GM18511 (cell line): ENCODE results near the gene IQSEC1.

Source experiments
- ATAC-seq: cut with Tn5 transposase; IDR thresholded peaks from one replicate; pipeline ENCODE4 v1.9.1; 2021; ENCODE audit warnings: mild to moderate bottlenecking, moderate library complexity; ENCODE audit not compliant: unreplicated experiment

IQSEC1 gene

GRCh38 chr3:12944849-12945248 is 128.4 kb downstream of the IQSEC1 start:
- ATAC-seq = no peak

GRCh38 chr3:12944413-12944812 is 128.8 kb downstream of the IQSEC1 start:
- ATAC-seq = no peak

- ATAC-seq = no peak
Measured at GRCh38 chr3:12943124-12944021, 129.9 kb downstream of the IQSEC1 start.

GRCh38 chr3:12941495-12942023 is 131.7 kb downstream of the IQSEC1 start:
- no peak for ATAC-seq

GRCh38 chr3:12940854-12941253 is 132.4 kb downstream of the IQSEC1 start:
- ATAC-seq = no peak

DNA sequence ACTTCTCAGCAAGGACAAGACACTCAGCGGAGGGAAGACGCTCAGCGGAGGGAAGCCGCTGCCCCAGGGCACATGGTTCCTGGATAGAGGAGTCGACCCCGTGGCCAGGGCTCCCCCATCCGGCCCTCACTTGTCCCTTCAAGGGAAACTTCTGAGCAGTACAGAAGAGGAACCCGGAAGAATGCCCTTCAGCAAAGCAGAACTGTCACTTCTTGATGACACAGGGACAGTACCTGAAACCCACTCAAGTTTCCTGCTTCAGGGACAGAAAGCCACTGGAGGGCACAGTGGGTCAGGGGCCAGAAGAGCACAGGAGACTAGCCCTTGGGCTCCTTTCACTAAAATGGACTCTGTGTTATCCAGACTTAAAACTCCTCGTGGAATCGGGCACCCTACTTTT is 134.1 kb downstream of the IQSEC1 start:
- no peak for ATAC-seq

DNA sequence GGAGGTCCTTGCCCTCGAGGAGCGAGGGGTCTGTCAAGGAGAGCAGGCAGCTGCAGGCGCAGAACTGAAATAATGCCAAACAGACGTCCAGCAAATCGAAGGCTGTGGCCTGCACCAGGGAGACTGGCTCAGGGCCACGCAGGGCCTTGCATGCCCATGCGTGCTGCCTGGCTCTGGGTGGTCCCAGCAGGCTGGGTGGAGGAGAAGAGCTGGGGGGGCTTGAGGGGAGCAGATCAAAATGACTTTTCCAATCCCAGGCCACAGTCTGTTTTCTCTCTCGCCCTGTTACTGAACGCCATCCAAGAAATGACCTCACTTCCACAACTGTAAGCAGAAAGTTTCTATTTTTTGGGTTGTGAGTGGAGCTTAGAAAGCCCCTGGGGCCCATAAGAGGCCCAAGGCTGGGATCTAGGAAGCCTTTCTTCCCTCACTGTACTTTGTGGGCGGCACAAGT is 134.9 kb downstream of the IQSEC1 start:
- ATAC-seq = no peak

DNA sequence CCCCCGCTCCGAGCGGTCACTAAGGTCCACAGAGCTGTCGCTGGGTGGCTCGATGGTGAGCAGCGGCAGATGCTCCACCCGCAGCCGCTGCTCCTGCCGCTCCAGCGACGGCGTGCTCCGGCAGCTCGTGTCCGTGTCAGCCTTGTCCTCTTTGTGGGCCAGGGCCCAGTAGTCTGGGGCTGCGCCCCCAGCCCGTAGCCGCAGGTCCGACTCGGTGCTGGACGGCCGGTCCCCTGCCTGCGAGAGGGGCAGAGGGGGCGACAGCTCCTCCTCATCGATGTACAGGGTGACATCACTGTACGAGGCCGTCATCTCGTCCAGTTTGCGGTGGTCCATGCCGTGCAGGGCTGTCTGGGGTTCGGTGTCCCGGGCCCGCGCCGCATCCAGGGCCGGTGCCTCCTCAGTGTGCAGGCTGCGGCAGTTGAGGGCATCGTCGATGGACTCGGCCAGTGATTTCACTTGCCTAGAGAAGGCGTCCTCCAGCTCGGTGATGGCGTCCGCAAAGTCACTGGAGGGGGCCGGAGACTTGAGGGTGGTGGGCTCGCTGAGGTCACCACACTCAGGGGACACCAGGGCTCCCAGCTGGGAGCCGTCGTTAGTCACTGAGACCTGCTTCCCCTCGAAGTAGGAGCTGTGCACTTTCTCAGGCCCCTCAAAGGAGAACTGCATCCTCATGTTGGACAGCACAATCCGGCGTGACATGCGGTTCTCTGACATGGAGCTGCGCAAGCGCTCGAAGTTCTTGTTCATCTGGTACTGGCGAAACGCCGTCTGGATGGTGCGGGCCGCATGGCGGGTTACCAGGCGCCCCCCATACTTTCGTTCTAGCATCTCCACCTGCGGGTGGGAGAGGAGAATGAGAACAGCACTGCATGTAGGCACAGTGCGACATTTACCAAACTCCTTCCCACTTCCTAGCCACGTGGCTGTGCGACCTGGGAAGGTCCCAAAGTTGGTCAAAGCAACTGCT is 137.1 kb downstream of the IQSEC1 start:
- ATAC-seq = no peak

GRCh38 chr3:12935023-12935860 is 138.0 kb downstream of the IQSEC1 start:
- ATAC-seq = no peak

- no peak for ATAC-seq
Measured at GRCh38 chr3:12934431-12934830, 138.8 kb downstream of the IQSEC1 start.

DNA sequence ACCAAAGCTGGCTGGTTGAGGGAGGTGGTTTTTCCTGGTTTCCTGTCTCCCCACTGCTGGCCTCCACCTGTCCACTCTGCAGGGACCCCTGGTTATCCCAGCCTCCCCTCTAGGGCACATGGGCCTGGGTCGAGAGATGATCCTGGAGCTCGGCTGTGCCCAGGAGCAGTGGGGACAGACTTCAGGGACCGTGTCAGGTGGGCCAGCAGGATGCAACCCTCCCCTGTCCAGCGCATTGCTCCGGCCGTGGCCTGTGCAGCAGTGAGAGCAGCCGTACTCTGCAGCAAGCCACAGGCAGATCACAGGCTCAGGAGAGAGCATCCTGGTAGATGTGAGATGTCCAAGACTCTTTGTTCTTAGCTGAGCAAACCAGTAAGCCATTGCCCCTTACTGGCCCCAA is 139.3 kb downstream of the IQSEC1 start:
- ATAC-seq = no peak

DNA sequence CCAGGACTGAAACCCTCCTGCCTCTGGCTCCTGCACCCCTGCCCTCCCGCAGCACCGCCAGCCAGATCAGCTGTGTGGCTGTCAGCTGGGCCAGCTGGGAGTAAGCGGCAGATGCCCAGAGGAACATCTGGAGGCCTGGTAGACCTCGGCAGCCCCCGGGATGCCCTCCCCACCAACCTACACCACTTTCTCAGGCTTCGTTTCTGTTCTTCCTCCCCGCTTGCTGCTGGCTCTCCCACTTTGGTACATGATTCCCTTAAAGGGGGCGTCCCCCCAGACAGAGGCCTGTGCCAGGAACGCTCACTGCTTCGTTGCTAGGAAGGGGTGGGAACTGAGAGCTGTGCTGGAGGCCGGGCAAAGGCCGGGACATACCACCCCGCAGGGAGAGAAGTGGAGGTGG is 140.5 kb downstream of the IQSEC1 start:
- no peak for ATAC-seq

GRCh38 chr3:12932347-12932746 is 140.9 kb downstream of the IQSEC1 start:
- ATAC-seq = no peak

- ATAC-seq = no peak
Measured at GRCh38 chr3:12931273-12931905, 141.8 kb downstream of the IQSEC1 start.

DNA sequence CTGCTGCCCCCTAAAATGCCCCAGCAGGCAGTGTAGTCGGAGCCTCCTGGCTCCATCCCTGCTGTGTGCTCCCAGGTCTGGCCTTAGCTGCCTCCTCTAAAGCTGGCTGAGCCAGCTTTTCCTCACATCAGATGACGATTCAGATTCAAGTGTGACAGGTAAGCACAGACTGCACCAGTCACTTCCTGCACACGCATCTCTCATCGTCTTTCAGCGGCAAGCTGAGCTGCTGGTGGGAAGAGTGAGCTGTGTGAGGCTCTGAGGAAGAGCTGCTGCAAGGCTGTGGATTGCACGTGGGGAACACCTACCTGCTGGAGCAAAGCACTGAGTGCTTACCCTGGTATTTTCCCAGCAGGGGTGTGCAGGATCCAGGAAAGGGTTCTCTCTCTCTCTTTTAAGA is 143.4 kb downstream of the IQSEC1 start:
- ATAC-seq = no peak

DNA sequence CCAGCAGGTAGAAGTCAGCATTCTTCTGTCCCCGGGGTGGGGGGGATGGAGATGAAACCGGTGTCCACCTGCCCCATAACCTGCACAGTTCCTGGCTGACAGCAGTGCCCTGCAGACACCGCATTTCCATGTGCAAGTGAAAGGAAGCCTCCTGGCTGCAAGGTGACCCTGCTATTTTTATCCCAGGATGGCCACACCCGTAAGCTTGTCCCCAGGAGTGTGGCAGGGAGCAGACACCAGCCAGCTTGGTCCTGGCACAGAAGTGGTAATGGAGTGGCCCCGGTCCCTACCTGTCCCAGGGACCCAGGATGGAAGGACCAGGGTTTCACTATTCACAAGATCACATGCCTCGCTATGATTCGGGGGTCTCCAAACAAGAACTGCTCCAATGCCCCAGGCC is 146.6 kb downstream of the IQSEC1 start:
- no peak for ATAC-seq

DNA sequence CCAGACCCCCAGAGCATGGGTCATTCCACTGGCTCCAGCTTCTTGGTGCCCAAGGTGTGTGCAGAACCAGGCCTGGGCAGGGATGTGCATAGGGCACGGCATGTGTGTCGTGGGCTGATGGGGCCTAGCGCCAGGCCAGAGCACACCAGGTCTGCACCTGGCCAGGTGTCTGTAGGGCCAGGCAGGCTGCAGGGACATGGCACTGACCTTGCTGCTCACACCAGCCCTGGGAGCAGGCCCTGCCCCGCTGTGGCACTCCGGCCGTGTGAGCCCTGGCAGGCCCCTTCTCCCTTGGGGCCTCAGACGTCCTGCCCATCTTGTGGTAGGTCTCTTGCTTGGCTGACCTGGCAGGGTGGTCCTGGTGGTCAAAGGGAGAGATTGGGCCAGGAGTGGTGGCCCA is 147.6 kb downstream of the IQSEC1 start:
- ATAC-seq = no peak

DNA sequence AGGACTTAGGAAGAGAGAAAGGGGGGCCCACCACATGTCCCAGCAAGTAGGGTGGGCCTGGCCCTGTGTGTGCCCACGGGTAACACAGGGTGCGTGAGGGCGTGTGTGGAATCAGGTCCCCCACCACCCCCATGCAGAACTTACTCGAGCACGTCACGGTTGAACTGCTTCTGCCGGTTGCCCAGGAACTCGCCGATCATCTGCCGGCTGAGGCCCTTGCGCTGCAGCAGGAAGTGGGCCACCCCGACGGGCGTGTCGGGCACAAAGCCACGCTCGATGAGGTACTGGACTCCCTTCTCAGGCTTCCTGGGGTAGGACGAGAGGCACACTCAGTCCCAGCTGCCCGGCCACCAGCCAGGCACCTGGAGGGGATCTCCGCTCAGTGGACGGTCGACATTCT is 148.8 kb downstream of the IQSEC1 start:
- no peak for ATAC-seq

DNA sequence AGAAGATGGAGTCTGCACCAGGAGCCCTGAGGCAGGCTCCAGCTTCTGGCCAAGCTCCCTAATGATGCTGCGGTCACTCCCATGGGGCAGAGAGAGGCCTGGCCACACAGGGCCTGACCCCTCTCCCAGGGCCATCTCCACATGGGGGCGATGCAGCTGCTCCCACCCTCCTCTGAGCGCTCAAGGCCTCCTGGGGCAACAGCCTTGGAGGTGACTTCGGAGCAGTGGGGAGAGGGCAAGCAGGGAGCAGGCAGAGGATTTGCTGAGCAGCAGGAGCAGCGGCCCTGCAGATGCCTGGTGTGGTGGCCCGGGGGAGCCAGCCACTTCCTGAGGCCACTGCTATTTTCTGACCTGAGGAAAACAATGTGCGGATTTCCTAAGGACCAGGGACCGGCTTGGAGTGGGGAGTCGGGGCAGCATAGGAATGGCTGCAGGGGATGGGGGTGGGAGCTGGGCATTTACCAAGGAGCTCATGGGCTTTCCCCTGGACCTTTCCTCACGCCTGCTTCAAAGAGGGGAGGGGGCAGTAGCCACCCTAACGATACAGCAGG is 150.3 kb downstream of the IQSEC1 start:
- ATAC-seq = no peak

DNA sequence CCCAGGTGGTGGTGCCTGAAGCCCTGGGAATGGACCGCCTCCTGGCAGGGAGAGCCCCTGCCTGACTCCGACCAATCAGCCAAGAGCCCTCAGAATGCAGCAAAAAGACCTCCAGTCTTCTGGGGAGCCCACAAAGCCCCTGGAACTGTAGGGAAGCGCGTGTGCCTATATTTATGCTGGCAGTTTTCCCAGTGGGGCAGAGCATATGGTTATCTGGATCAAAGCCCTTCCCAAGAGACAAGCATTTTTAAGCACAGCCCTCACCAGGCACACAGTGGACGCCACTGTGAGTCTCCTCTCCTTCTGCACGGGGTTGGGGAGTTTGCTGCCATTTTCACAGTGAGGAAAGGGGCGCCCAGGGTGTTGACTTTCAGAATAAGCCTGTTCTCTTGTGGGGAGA is 150.9 kb downstream of the IQSEC1 start:
- ATAC-seq = no peak
